ENCODE data around the gene SNAP25.

Gene SNAP25

DNA sequence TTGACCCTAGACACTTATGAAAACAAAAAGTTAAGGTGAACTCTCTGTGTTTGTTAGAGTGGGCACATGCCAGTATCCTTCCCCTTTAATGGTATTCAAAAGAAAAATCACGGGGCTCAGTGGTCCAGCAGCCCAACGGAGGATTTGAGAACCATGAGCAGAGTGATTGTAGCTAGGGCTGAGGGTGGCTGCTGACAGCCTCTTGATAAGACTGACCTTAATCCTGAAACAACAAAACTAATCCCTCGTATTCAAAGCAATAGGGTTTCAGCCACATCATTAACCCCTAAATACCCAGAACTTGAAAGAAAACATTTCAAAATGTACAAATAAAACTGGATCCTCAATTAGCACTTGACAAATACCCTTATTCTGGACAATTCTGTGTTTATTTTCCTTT lies 95.1 kb downstream of the SNAP25 start:
- TF ChIP-seq YY1 (IDR thresholded peaks at IDR 0.05; ENCODE audit: insufficient read depth, insufficient read length) (no peak), ZNF274 (IDR thresholded peaks at IDR 0.05; ENCODE audit: low read depth, low read length) (no peak), SUZ12 (IDR thresholded peaks at IDR 0.05; ENCODE audit: extremely low read depth, insufficient read depth, insufficient read length) (no peak)
- H3K9me3 ChIP-seq (ENCODE audit: insufficient read depth, low read length): peaks cover 20% of the 10 kb centered on the region
- no peak for DNase-seq (ENCODE audit: low read depth, low spot score)
- H3K4me3 ChIP-seq (ENCODE audit: insufficient read length, low read depth): no peak overlapping the region
- H3K4me1 ChIP-seq (ENCODE audit: insufficient read depth, insufficient read length): no peaks in the 10 kb centered on the region
- no peaks in the 10 kb centered on the region for H3K36me3 ChIP-seq (ENCODE audit: insufficient read depth, insufficient read length, low read length)
- H3K27me3 ChIP-seq (ENCODE audit: insufficient read depth, insufficient read length): no peaks in the 10 kb centered on the region
- no peak overlapping the region for H3K9ac ChIP-seq (ENCODE audit: insufficient read length, low read depth)

DNA sequence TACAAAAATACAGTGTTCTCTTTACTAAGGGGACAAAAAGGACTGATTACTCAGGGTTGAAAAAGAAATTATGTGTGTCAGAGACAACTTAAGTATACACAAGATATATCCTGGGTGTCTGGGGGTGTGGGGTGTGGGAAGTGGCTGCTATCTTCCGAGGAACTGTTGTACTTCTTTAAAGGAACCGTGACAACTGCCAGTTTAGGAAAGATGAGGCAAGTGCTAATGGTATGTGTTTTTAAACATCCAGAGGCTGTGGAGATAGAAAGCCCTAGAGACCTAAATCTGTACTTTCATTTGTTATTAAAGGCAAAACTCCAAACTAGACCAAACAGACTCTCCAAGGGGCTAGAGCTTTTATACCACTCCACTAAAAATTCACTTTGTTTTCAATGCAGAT lies 95.6 kb downstream of the SNAP25 start:
- TF ChIP-seq ZNF274 (IDR thresholded peaks at IDR 0.05; ENCODE audit: low read depth, low read length): no peak
- TF ChIP-seq SUZ12 (IDR thresholded peaks at IDR 0.05; ENCODE audit: extremely low read depth, insufficient read depth, insufficient read length): no peak
- no peak for TF ChIP-seq YY1 (IDR thresholded peaks at IDR 0.05; ENCODE audit: insufficient read depth, insufficient read length)

DNA sequence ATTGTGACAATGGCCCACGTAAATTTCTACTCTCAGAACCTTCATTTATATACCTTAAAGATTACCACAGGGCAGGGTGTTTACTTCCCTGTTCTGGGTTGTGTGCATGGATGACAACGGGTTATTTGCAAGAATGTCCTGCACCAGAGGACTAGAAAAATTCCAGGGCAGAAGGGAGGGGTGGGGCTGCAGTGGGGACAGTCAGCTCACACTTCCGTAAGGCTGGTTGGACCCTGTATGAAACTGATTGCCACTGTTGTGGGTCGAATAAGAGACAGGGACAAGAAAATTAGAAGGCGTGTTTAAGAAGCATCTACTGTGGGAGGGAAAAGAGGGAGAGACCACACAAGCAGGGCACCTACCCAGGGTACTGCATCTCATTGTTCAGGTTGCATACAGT lies 96.5 kb downstream of the SNAP25 start:
- no peak for DNase-seq (ENCODE audit: low read depth, low spot score)
- H3K27me3 ChIP-seq (ENCODE audit: insufficient read depth, insufficient read length): no peaks in the 10 kb centered on the region
- H3K4me1 ChIP-seq (ENCODE audit: insufficient read depth, insufficient read length): no peaks in the 10 kb centered on the region

More for the DNA sequence above, 95.6 kb downstream of the SNAP25 start:
- no peak overlapping the region for H3K4me3 ChIP-seq (ENCODE audit: insufficient read length, low read depth)
- H3K9me3 ChIP-seq (ENCODE audit: insufficient read depth, low read length): peaks cover 20% of the 10 kb centered on the region
- H3K36me3 ChIP-seq (ENCODE audit: insufficient read depth, insufficient read length, low read length): no peaks in the 10 kb centered on the region
- no peaks in the 10 kb centered on the region for H3K27me3 ChIP-seq (ENCODE audit: insufficient read depth, insufficient read length)
- H3K4me1 ChIP-seq (ENCODE audit: insufficient read depth, insufficient read length): no peaks in the 10 kb centered on the region
- H3K9ac ChIP-seq (ENCODE audit: insufficient read length, low read depth): no peak overlapping the region
- DNase-seq (ENCODE audit: low read depth, low spot score): no peak

DNA sequence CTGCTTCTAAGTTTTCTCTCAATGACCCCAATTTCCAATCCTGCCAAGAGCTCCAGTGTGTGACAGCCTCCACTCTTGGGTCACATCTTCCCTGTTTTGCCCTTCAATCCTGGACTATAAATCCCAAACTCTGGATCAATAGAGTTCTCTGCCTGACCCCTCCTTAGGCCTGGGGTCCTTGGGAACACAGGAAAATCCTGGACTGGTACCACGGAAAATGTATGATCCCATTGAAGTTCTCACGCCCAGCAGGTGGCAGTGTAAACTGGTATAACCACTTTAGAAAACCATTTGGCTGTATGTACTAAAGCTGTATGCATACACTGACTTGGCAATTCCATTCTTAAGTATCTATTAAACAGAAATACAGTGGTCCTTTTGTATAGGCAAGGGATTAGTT lies 98.0 kb downstream of the SNAP25 start:
- DNase-seq (ENCODE audit: low read depth, low spot score): no peak
- Histone ChIP-seq H3K27me3 (ENCODE audit: insufficient read depth, insufficient read length) (no peaks in the 10 kb centered on the region), H3K4me3 (ENCODE audit: insufficient read length, low read depth) (no peak overlapping the region), H3K36me3 (ENCODE audit: insufficient read depth, insufficient read length, low read length) (no peaks in the 10 kb centered on the region), H3K9me3 (ENCODE audit: insufficient read depth, low read length) (peaks cover 20% of the 10 kb centered on the region), H3K9ac (ENCODE audit: insufficient read length, low read depth) (no peak overlapping the region), H3K4me1 (ENCODE audit: insufficient read depth, insufficient read length) (no peaks in the 10 kb centered on the region)
- no peak for TF ChIP-seq YY1 (IDR thresholded peaks at IDR 0.05; ENCODE audit: insufficient read depth, insufficient read length)
- TF ChIP-seq ZNF274 (IDR thresholded peaks at IDR 0.05; ENCODE audit: low read depth, low read length): no peak
- TF ChIP-seq SUZ12 (IDR thresholded peaks at IDR 0.05; ENCODE audit: extremely low read depth, insufficient read depth, insufficient read length): no peak

More for the DNA sequence above, 96.5 kb downstream of the SNAP25 start:
- Histone ChIP-seq H3K36me3 (ENCODE audit: insufficient read depth, insufficient read length, low read length) (no peaks in the 10 kb centered on the region), H3K4me3 (ENCODE audit: insufficient read length, low read depth) (no peak overlapping the region), H3K9ac (ENCODE audit: insufficient read length, low read depth) (no peak overlapping the region), H3K9me3 (ENCODE audit: insufficient read depth, low read length) (peaks cover 20% of the 10 kb centered on the region)
- TF ChIP-seq SUZ12 (IDR thresholded peaks at IDR 0.05; ENCODE audit: extremely low read depth, insufficient read depth, insufficient read length) (no peak), YY1 (IDR thresholded peaks at IDR 0.05; ENCODE audit: insufficient read depth, insufficient read length) (no peak), ZNF274 (IDR thresholded peaks at IDR 0.05; ENCODE audit: low read depth, low read length) (no peak)

DNA sequence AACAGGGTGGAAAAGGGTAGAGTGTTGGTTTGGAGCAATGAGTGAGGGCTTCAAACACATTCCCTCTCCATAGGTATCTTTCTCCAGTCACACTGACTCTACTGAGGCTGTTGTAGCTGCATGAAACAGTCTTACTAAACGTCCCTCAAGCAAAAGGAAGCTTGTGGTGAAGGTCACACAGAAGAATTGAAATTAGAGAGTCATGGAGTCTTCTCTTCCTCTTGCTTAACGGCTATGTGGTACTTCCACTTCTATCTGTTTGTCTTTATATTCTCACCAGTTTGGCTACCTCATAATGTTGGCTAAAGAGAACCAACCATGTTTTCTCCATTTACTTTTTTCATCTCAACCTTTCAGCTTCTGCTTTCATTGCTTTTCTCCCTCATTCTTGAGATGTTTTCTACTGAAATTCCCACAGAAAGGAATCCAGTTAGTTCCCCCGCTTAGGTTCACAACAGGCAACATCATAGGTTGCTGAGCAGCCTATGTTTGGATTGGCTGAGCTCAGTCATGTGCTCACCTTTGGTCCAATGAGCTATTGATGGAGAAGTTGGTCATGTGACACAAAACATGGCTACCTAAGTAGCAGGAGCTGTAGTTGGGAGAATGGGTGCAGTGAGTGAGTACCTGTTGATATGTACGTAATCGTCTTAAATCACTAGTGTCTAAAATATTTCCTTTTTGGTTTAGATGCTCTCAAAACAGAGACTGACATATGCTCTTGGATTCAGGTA lies 99.8 kb downstream of the SNAP25 start:
- Histone ChIP-seq H3K27me3 (ENCODE audit: insufficient read depth, insufficient read length) (no peaks in the 10 kb centered on the region), H3K36me3 (ENCODE audit: insufficient read depth, insufficient read length, low read length) (no peaks in the 10 kb centered on the region), H3K9ac (ENCODE audit: insufficient read length, low read depth) (no peak overlapping the region), H3K4me3 (ENCODE audit: insufficient read length, low read depth) (no peak overlapping the region), H3K4me1 (ENCODE audit: insufficient read depth, insufficient read length) (no peaks in the 10 kb centered on the region), H3K9me3 (ENCODE audit: insufficient read depth, low read length) (peaks cover 20% of the 10 kb centered on the region)
- TF ChIP-seq YY1 (IDR thresholded peaks at IDR 0.05; ENCODE audit: insufficient read depth, insufficient read length): no peak
- no peak for TF ChIP-seq SUZ12 (IDR thresholded peaks at IDR 0.05; ENCODE audit: extremely low read depth, insufficient read depth, insufficient read length)
- no peak for TF ChIP-seq ZNF274 (IDR thresholded peaks at IDR 0.05; ENCODE audit: low read depth, low read length)
- no peak for DNase-seq (ENCODE audit: low read depth, low spot score)

DNA sequence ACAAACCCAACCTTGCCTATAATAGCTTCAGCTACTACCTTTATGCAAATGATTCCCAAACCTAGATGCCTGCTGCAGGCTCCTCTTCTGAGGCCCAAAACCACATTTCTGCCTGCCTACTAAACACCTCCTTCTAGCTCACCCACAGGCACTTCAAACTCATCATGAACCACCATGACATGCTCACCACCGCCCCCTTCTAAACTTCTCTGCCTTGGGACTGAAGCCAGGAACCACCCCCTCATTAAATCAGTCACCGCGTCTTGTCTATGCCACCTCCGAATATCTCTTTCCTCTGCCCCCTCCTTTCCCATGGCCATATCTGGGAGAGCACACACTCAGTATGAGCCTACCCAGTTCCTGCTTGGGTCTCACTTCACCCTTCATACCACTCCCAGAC lies 101.2 kb downstream of the SNAP25 start:
- DNase-seq (ENCODE audit: low read depth, low spot score): no peak
- Histone ChIP-seq H3K4me3 (ENCODE audit: insufficient read length, low read depth) (no peak overlapping the region), H3K4me1 (ENCODE audit: insufficient read depth, insufficient read length) (no peaks in the 10 kb centered on the region), H3K9me3 (ENCODE audit: insufficient read depth, low read length) (peaks cover 20% of the 10 kb centered on the region), H3K9ac (ENCODE audit: insufficient read length, low read depth) (no peak overlapping the region), H3K27me3 (ENCODE audit: insufficient read depth, insufficient read length) (no peaks in the 10 kb centered on the region), H3K36me3 (ENCODE audit: insufficient read depth, insufficient read length, low read length) (no peaks in the 10 kb centered on the region)
- TF ChIP-seq SUZ12 (IDR thresholded peaks at IDR 0.05; ENCODE audit: extremely low read depth, insufficient read depth, insufficient read length) (no peak), ZNF274 (IDR thresholded peaks at IDR 0.05; ENCODE audit: low read depth, low read length) (no peak), YY1 (IDR thresholded peaks at IDR 0.05; ENCODE audit: insufficient read depth, insufficient read length) (no peak)

DNA sequence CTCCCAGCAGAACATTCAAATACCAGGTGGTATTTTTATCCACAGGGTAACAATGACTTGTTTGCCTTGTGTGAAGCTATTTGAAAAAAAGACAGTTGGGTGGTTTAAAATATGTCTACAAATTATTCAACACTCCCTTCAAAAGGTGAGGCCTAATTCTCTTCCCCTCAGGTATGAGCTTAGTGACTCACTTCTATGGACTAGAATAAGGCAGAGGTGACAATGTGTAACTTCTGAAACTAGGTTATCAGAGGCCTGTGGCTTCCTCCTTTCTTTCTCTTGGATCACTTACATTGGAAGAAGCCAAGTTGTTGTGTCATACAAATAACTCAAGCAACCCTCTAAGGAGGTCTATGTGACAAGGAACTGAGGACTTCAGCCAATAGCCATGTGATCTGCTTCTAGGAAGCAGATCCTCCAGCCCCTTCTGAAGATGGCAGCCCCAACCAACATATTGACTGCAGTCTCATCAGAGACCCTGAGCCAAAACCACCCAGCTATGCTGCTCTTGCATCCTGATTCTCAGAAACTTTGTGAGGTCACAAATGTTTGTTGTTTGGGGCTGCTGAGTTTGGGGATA lies 102.6 kb downstream of the SNAP25 start:
- TF ChIP-seq SUZ12 (IDR thresholded peaks at IDR 0.05; ENCODE audit: extremely low read depth, insufficient read depth, insufficient read length) (no peak), YY1 (IDR thresholded peaks at IDR 0.05; ENCODE audit: insufficient read depth, insufficient read length) (no peak), ZNF274 (IDR thresholded peaks at IDR 0.05; ENCODE audit: low read depth, low read length) (no peak)
- H3K9me3 ChIP-seq (ENCODE audit: insufficient read depth, low read length): peaks cover 20% of the 10 kb centered on the region
- no peaks in the 10 kb centered on the region for H3K36me3 ChIP-seq (ENCODE audit: insufficient read depth, insufficient read length, low read length)
- H3K4me1 ChIP-seq (ENCODE audit: insufficient read depth, insufficient read length): no peaks in the 10 kb centered on the region
- H3K9ac ChIP-seq (ENCODE audit: insufficient read length, low read depth): no peak overlapping the region
- H3K4me3 ChIP-seq (ENCODE audit: insufficient read length, low read depth): no peak overlapping the region
- no peak for DNase-seq (ENCODE audit: low read depth, low spot score)
- no peaks in the 10 kb centered on the region for H3K27me3 ChIP-seq (ENCODE audit: insufficient read depth, insufficient read length)
